ENCODE data around the gene CPA2. TPM values are rescaled to one million over a fixed set of nuclear protein-coding genes. Genes with fewer than 3 reads are reported as not detected.

CPA2 gene
- total RNA-seq, 2 experiments from 2014 or later, result not detected

DNA sequence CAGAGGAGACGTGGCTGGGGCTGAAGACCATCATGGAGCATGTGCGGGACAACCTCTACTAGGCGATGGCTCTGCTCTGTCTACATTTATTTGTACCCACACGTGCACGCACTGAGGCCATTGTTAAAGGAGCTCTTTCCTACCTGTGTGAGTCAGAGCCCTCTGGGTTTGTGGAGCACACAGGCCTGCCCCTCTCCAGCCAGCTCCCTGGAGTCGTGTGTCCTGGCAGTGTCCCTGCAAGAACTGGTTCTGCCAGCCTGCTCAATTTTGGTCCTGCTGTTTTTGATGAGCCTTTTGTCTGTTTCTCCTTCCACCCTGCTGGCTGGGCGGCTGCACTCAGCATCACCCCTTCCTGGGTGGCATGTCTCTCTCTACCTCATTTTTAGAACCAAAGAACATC is 56.0 kb downstream of the CPA2 start:
- no peaks in the 10 kb centered on the region for H3K36me3 Mint-ChIP-seq (ENCODE audit: low read depth)
- intact Hi-C loops (cut with micrococcal nuclease), result no loop called here
- POLR2A ChIA-PET, result no interaction called here
- TF ChIP-seq, protein P1, sequence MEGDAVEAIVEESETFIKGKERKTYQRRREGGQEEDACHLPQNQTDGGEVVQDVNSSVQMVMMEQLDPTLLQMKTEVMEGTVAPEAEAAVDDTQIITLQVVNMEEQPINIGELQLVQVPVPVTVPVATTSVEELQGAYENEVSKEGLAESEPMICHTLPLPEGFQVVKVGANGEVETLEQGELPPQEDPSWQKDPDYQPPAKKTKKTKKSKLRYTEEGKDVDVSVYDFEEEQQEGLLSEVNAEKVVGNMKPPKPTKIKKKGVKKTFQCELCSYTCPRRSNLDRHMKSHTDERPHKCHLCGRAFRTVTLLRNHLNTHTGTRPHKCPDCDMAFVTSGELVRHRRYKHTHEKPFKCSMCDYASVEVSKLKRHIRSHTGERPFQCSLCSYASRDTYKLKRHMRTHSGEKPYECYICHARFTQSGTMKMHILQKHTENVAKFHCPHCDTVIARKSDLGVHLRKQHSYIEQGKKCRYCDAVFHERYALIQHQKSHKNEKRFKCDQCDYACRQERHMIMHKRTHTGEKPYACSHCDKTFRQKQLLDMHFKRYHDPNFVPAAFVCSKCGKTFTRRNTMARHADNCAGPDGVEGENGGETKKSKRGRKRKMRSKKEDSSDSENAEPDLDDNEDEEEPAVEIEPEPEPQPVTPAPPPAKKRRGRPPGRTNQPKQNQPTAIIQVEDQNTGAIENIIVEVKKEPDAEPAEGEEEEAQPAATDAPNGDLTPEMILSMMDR (IDR thresholded peaks at IDR 0.05), result no peak
- H3K27ac Mint-ChIP-seq, result no peak overlapping the region
- CTCF ChIA-PET, result no interaction called here
- H3K9me3 Mint-ChIP-seq, result no peaks in the 10 kb centered on the region
- ATAC-seq (no peak), DNase-seq (no peak)
- no peaks in the 10 kb centered on the region for H3K27me3 Mint-ChIP-seq
- H3K4me1 Mint-ChIP-seq (ENCODE audit: low read depth), result no peaks in the 10 kb centered on the region
- H3K4me3 Mint-ChIP-seq, result no peak overlapping the region

DNA sequence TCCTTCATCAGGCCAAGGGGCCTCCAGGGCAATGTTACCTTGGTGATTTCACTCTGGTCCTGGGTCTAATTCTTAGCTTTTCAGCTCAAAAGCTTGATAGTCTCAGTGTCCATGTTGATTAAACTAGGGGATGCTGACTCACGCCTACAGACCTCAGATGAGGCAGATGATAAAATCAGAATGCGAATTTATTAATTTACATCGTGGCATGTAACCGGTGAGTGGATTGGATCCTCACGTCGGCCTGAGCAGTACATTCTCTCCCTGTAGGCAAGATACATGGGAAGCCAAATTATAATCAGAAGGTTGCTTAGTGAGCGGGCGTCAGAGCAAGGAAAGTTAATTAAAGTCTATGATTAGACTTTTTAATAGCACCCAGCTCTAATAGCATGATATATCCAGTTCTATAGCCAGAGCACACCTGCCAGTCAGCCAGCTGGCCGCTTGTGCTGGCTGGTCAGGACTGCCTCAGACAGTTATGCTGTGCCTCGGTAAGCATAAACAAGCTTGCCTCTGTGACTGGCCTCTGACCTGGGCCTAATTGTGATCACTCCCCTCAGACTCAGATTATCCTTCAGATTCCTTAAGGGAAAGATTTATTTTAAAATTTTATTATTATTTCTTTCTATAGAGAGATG is 57.8 kb downstream of the CPA2 start:
- CTCF ChIA-PET, result interaction anchor here (1.3 kb wide), 1 partner anchor 14 kb away, joined by 3 read pairs; no protein-coding TSS in a partner anchor
- TF ChIP-seq, protein P1 (IDR thresholded peaks at IDR 0.05), result no peak
- no peak for ATAC-seq
- Mint-ChIP-seq H3K4me3 (no peak overlapping the region), H3K9me3 (no peaks in the 10 kb centered on the region), H3K27me3 (no peaks in the 10 kb centered on the region), H3K36me3 (ENCODE audit: low read depth) (no peaks in the 10 kb centered on the region), H3K4me1 (ENCODE audit: low read depth) (no peaks in the 10 kb centered on the region), H3K27ac (no peak overlapping the region)
- POLR2A ChIA-PET, result no interaction called here
- intact Hi-C loops (cut with micrococcal nuclease), result no loop called here
- no peak for DNase-seq

DNA sequence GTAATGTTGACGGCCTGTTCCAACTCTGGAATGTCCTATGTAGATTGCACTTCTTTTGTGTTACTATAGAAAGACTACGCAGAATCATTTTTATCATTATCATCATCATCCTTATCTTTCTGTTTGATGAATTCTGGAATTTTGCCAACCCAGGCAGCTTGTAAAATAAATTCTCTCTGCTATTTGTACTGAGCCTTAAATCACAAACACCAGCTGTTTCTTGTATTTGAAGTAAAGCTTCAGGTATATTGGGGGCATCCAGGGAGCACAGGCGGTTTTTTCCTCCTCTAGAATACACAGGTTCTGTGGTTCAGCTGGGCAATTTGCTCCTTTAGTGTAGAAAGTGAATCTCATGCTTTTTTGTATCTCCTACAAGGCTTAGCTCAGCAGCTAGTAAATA is 63.0 kb downstream of the CPA2 start:
- no peaks in the 10 kb centered on the region for H3K4me1 Mint-ChIP-seq (ENCODE audit: low read depth)
- ChIA-PET POLR2A (no interaction called here), CTCF (no interaction called here)
- intact Hi-C loops (cut with micrococcal nuclease), result no loop called here
- H3K27me3 Mint-ChIP-seq, result no peaks in the 10 kb centered on the region
- ATAC-seq (no peak), DNase-seq (no peak)
- no peak overlapping the region for H3K4me3 Mint-ChIP-seq
- no peak overlapping the region for H3K27ac Mint-ChIP-seq
- H3K36me3 Mint-ChIP-seq (ENCODE audit: low read depth), result no peaks in the 10 kb centered on the region
- H3K9me3 Mint-ChIP-seq, result no peaks in the 10 kb centered on the region
- TF ChIP-seq, protein P1 (IDR thresholded peaks at IDR 0.05), result no peak

DNA sequence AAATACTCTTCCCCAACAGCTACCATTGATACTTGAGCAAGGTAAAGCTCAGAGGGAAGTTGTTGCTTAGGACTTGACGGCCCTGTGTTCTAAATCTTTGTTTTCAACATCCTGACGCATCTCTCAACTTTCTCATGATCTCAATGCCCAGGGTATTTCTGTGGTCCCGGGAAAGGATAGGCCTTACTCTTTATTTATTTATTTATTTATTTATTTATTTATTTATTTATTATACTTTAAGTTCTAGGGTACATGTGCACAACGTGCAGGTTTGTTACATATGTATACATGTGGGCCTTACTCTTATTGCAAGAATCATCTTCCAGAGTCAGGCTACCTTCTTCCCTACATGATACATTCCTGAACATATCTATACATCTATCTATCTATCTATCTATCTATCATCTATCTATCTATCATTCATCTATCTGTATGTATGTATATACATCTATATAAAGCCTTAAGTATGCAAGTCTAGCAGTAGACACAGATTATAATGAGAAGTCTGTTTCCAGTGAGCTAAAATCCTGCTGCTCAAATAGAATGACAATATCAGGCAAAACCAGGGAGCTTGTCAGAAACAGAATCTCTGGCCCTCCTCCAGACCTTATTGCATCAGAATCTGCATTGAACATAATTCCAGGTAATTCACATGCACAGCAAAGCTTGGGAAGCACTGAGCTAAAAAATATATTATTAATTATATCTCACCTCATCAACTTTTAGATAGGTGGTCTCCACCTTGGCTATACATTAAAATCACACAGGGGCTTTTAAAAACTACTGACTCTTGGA is 65.8 kb downstream of the CPA2 start:
- H3K27me3 Mint-ChIP-seq, result no peaks in the 10 kb centered on the region
- CTCF ChIA-PET, result no interaction called here

More for the DNA sequence above, 65.8 kb downstream of the CPA2 start:
- ATAC-seq (no peak), DNase-seq (no peak)
- H3K36me3 Mint-ChIP-seq (ENCODE audit: low read depth), result no peaks in the 10 kb centered on the region
- TF ChIP-seq, protein P1 (IDR thresholded peaks at IDR 0.05), result no peak
- H3K27ac Mint-ChIP-seq, result no peak overlapping the region
- no peaks in the 10 kb centered on the region for H3K9me3 Mint-ChIP-seq
- intact Hi-C loops (cut with micrococcal nuclease), result no loop called here
- H3K4me1 Mint-ChIP-seq (ENCODE audit: low read depth), result no peaks in the 10 kb centered on the region
- POLR2A ChIA-PET, result interaction anchor here (0.6 kb wide), 1 partner anchor 382 kb away, joined by 3 read pairs; no protein-coding TSS in a partner anchor
- H3K4me3 Mint-ChIP-seq, result no peak overlapping the region

Data from activated CD8-positive, alpha-beta T cell treated with anti-CD3 and anti-CD28 coated beads for 36 hours (primary cell).